HL-60/S4 treated with retinoic acid at 250 ng/mL for 4 days and 3 days (cell line): Measurements from ENCODE around the gene BCAS3.

ENCODE experiments used
- in situ Hi-C: fragments of 300-500 bp; cut with MboI; formaldehyde crosslinking; loops from 2 replicates; pipeline ENCODE4 v1.7.0; 2022; ENCODE audit warnings: low sequenced_read_pairs

Gene BCAS3

GRCh38 chr17:60677308-60678117, at the start of gene BCAS3:
Gene BCAS3 (plus strand): TSS chr17:60677851.
- in situ Hi-C loops, result no loop called here

DNA sequence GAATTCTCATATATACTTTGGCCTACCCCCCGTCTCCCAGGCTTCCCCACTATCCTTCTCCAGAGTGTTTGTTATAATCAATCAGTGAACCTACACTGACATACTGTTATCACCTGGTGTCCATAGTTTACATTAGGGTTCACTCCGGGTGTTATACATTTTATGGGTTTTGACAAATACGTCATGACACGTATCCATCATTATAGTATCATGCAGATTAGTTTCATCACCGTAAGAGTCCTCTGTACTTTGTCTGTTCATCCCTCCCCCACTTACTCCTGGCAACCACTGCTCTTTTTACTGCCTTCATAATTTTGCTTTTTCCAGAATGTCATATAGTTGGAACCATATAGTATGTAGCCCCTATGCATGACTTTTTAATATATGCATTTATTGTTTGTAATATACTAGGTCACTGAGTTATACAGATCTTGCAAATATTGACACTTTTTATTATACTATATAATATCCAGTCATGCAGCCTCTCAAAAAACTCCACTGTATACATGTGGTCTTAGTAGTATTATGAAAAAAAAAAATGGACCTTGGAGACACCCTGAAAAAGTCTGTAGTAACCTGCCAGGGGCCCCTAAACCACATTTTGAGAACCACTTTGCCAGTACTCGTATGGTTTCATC, 49.3 kb upstream of the BCAS3 start:
- in situ Hi-C loops, result loop anchor here (25.0 kb wide), 2 partner anchors 191 to 491 kb away; partner anchors contain the start of gene CA4

DNA sequence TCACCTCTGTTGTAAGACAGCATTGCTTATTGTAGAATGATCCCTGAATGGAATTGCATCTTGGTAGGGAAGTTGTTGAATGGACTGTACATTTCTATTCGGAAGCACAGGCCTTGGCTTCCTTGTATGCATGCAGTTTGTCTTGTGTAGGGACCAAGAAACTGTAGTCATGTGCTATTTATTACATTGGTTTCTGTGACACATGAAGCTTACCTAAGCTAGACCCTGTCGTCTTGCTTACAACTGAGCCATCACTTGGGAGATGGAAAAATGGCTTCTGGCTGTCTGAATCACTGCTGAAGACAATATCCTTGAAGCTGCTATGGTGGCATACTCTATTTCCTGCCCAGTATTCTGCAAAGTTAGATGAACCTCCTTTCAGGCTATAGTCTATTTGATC, 48.5 kb upstream of the BCAS3 start:
- in situ Hi-C loops, result loop anchor here (25.0 kb wide), 2 partner anchors 192 to 492 kb away; partner anchors contain the start of gene CA4

DNA sequence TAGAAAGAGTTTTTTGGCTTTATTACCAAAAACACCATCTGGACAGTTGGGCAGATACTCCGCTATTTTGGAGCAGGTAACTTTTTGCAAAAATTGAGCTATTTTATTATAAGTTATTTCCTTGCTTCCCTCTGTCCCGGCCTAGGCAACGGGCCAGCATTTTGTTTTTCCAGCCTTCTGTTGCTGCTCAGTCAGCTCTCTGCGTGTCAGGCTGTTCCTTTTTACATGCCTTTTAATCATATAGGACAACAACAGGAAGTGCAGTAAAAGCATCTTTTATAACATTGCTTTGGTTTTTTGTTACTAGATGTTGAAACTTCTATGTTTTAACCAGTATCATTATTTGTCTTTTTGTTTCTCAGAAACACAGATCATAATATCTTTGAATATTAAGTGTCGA, 47.3 kb upstream of the BCAS3 start:
- in situ Hi-C loops, result loop anchor here (25.0 kb wide), 2 partner anchors 193 to 493 kb away; partner anchors contain the start of gene CA4

GRCh38 chr17:60631119-60631518, 46.5 kb upstream of the BCAS3 start:
- in situ Hi-C loops, result loop anchor here (25.0 kb wide), 2 partner anchors 194 to 494 kb away; partner anchors contain the start of gene CA4

- in situ Hi-C loops, result loop anchor here (25.0 kb wide), 2 partner anchors 200 to 500 kb away; partner anchors contain the start of gene CA4
Measured at GRCh38 chr17:60637683-60638082, 40.0 kb upstream of the BCAS3 start.

- in situ Hi-C loops, result loop anchor here (25.0 kb wide), 2 partner anchors 202 to 502 kb away; partner anchors contain the start of gene CA4
Measured at GRCh38 chr17:60639019-60639330, 38.7 kb upstream of the BCAS3 start.

DNA sequence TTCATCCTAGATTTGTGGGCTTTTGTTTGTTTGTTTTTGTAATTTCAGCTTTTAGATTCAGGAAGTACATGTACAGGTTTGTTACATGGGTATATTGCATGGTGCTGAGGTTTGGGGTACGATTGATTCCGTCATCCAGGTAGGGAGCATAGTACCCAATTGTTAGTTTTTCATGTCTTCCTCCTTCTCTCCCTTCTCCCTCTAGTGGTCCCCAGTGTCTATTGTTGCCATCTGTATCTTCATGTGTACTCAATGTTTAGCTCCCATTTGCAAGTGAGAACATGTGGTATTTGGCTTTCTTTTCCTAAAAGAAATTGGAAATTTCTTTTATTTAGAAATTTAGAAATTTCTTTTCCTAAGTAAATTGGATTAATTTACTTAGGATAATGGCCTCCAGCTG, 37.1 kb upstream of the BCAS3 start:
- in situ Hi-C loops, result loop anchor here (25.0 kb wide), 2 partner anchors 203 to 503 kb away; partner anchors contain the start of gene CA4

GRCh38 chr17:60641126-60641525, 36.5 kb upstream of the BCAS3 start:
- in situ Hi-C loops, result loop anchor here (25.0 kb wide), 2 partner anchors 204 to 504 kb away; partner anchors contain the start of gene CA4

DNA sequence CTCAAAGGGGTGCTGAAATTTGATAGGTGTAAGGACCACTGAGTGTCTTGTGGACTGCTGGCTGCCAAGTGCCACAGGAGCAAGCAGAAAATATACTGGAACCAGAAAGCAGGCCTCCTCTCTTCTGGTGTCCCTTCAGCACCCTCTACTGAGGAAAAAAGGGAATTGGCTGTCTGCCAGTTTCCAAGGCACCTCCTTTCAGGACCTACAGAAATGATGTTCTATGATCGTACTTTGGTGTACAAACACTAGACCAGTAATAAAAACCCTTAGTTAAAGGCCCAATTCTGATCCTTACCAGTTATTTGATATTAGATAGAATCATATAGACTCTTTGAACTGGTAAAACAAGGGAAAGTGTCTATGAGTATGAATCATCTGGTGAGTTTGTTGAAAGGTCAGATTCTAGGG, 35.8 kb upstream of the BCAS3 start:
- in situ Hi-C loops, result loop anchor here (25.0 kb wide), 2 partner anchors 205 to 505 kb away; partner anchors contain the start of gene CA4

DNA sequence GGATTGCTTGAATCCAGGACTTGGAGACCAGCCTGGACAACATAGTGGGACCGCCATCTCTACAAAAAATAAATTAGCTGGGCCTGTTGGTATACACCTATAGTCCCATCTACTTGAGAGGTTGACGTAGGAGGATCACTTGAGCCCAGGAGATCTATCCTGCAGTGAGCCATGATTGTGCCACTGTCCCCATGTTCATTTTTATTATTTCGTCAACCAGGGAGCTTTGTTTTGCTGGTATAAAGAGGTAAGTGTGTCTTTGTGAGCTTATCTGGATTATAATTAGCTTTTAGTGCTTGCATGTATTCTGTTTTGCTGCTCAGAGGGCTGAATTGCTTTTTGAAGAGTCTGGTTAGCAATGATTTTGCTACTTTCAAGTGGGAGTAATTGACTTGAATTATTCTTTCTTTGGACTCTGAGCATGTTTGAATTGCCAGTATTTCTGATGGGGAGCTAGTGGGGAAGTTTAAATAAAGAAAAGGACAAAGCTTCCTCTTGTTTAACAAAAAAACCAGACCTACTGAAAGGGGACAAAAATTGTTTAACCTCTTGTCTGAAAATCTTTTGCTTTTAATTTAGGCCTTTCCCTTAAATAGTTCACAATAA, 31.6 kb upstream of the BCAS3 start:
- in situ Hi-C loops, result loop anchor here (25.0 kb wide), 2 partner anchors 209 to 509 kb away; partner anchors contain the start of gene CA4

DNA sequence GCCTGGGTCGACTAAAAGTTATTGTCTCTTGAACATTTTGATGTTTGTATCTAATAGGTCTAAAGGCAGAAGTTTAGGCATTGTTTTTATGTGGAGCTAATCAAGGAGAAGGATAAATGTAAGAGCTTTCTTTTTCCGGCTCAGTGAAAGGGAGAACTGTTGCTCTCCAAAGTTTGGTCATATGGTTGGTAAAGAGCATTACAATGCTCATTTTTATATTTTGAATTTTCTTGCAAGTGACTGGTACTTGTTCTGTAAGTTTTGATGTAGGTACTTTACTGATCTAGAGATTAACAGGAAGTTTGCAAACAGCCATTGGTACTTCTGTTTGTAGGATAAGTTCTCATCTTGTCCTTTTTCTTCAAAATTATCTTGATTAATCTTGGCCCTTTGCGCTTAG, 30.9 kb upstream of the BCAS3 start:
- in situ Hi-C loops, result loop anchor here (25.0 kb wide), 2 partner anchors 209 to 509 kb away; partner anchors contain the start of gene CA4

- in situ Hi-C loops, result loop anchor here (25.0 kb wide), 2 partner anchors 210 to 510 kb away; partner anchors contain the start of gene CA4
Measured at GRCh38 chr17:60647705-60648104, 29.9 kb upstream of the BCAS3 start.

DNA sequence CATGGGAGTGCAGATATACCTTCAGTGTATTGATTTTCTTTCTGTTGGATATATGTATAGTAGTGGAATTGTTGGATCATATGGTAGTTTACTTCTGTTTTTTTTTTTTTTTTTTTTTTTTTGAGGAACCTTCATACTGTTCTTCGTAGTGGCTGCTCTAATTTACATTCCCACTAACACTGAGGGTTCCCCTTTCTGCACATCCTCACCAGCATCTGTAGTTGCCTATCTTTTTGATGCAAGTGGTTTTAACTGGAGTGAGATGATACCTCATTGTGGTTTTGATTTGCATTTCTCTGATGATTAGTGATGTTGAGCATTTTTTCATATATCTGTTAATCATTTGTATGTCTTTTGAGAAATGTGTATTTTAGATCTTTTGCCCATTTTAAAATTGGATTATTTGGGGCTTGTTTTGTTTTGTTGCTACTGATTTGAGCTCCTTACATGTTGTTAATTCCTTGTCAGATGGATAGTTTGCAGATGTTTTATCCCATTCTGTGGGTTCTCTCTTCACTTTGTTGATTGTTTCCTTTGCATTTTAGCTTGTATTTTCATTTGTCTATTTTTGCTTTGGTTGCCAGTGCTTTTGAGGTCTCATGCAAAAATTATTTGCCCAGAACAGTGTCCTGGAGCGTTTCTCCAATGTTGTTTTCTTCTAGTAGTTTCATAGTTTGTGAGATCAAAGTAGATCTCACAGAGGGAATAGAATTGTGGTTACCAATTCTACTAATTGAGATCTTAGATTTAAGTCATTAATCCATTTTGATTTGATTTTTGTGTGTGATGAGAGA, 25.0 kb upstream of the BCAS3 start:
- in situ Hi-C loops, result no loop called here

- in situ Hi-C loops, result no loop called here
Measured at GRCh38 chr17:60653569-60653968, 24.1 kb upstream of the BCAS3 start.

GRCh38 chr17:60656499-60656898, 21.2 kb upstream of the BCAS3 start:
- in situ Hi-C loops, result no loop called here

- in situ Hi-C loops, result no loop called here
Measured at GRCh38 chr17:60659156-60659555, 18.5 kb upstream of the BCAS3 start.

DNA sequence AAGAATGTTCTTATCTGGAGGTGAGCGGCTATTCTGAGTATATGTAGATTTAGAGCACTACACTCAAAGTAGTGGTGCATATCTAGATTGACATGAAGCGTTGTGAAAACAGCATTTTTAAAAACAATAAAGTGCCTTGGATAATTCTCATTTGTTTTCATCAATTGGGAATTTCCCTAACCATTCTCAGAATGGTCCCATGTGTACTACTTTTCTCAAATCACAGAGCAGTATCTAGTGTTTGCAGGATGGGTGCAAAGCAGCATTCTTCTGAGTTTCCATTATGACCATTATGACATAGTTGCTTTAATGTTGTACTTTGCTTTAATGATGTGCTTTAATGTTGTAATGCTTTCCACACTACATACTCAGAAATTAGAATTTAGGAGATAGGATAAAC, 16.2 kb upstream of the BCAS3 start:
- in situ Hi-C loops, result no loop called here

- in situ Hi-C loops, result no loop called here
Measured at GRCh38 chr17:60664022-60664421, 13.6 kb upstream of the BCAS3 start.

- in situ Hi-C loops, result no loop called here
Measured at GRCh38 chr17:60665602-60666001, 12.0 kb upstream of the BCAS3 start.
